Breast epithelium (tissue), 3 donors: ENCODE results near the gene HCN1.

ENCODE experiments used
- CTCF ChIP-seq, 3 donors: fragments of 450-650 bp; IDR thresholded peaks; one replicate each; pipeline ENCODE4 v1.5.1; 2016 to 2017; ENCODE audit warnings: antibody characterized with exemption in 3 of 3, mild to moderate bottlenecking in 3 of 3, moderate library complexity in 3 of 3
- POLR2A ChIP-seq: fragments of 450-650 bp; IDR thresholded peaks from one replicate; pipeline ENCODE4 v1.6.1; 2016; ENCODE audit warnings: antibody characterized with exemption, mild to moderate bottlenecking, moderate library complexity
- POLR2AphosphoS5 ChIP-seq, 3 donors: sonication (generic); formaldehyde crosslinking; IDR thresholded peaks; one replicate each; pipeline ENCODE4 v1.6.1; 2017; ENCODE audit warnings: antibody characterized with exemption in 3 of 3

GRCh38 chr5:45532826-45533624, 163.2 kb downstream of the HCN1 start:
- no peak for TF ChIP-seq POLR2AphosphoS5 (IDR thresholded peaks at IDR 0.05)
- no peak for TF ChIP-seq CTCF (IDR thresholded peaks at IDR 0.05)
- TF ChIP-seq POLR2A: no peak
